ENCODE data around the gene RO60.

GRCh38 chr1:193087893-193088292, 28.5 kb downstream of the RO60 start:
- TF ChIP-seq CTCF (IDR thresholded peaks at IDR 0.05; ENCODE audit: insufficient read depth, low read length) (no peak), POLR2AphosphoS5 (IDR thresholded peaks at IDR 0.05; ENCODE audit: low read depth) (no peak), REST (IDR thresholded peaks at IDR 0.05; ENCODE audit: insufficient replicate concordance, low read depth) (no peak), GABPA (IDR thresholded peaks at IDR 0.05; ENCODE audit: low read depth) (no peak)
